Kidney (tissue), 14 donors: ENCODE data around the gene ANKRD9. TPM values are rescaled to one million over a fixed set of nuclear protein-coding genes. Genes with fewer than 3 reads are reported as not detected.

Experiments used
- DNase-seq, 5 donors: peaks; one replicate each; pipeline ENCODE4 v3.0.0-alpha.2; 2013 to 2020
- FAIRE-seq: peaks from 2 replicates; lab custom pipeline; 2012; peaks lifted over from hg19 to GRCh38; lab: Jason Lieb, UNC
- H3K27ac ChIP-seq, 2 donors: one replicate each; pipeline ENCODE4 v1.7.0; 2013; ENCODE audit warnings: low read depth in 2 of 2, low read length in 2 of 2, inconsistent platforms in 1 of 2
- H3K27me3 ChIP-seq: one replicate; pipeline ENCODE4 v1.7.1; 2013; ENCODE audit warnings: low read length, inconsistent platforms; ENCODE audit not compliant: control insufficient read depth, insufficient read depth
- H3K36me3 ChIP-seq, 3 donors: one replicate each; pipeline versions ENCODE4 v1.7.0 to v1.7.1; 2013; ENCODE audit warnings: low read length in 3 of 3, control low read depth in 1 of 3, inconsistent platforms in 1 of 3; ENCODE audit not compliant: insufficient read depth in 3 of 3, control insufficient read depth in 2 of 3
- H3K4me1 ChIP-seq, 3 donors: one replicate each; pipeline versions ENCODE4 v1.7.0 to v1.7.1; 2013; ENCODE audit warnings: low read length in 3 of 3, inconsistent platforms in 1 of 3, low read depth in 1 of 3; ENCODE audit not compliant: control insufficient read depth in 2 of 3, insufficient read depth in 2 of 3
- H3K4me3 ChIP-seq, 3 donors: one replicate each; pipeline versions ENCODE4 v1.7.0 to v1.8.1; 2013; ENCODE audit warnings: low read length in 3 of 3, control low read depth in 1 of 3, inconsistent platforms in 1 of 3
- H3K9ac ChIP-seq, 3 donors: one replicate each; pipeline versions ENCODE4 v1.7.0 to v1.7.1; 2013; ENCODE audit warnings: low read length in 3 of 3, control low read depth in 1 of 3, inconsistent platforms in 1 of 3
- H3K9me3 ChIP-seq, 3 donors: one replicate each; pipeline versions ENCODE4 v1.7.0 to v1.7.1; 2013; ENCODE audit warnings: low read length in 3 of 3, control low read depth in 1 of 3, inconsistent platforms in 1 of 3; ENCODE audit not compliant: control insufficient read depth in 2 of 3, insufficient read depth in 1 of 3
- CTCF ChIP-seq: IDR thresholded peaks from 3 replicates; pipeline ENCODE4 v1.5.1; 2012; ENCODE audit warnings: mild to moderate bottlenecking, moderate library complexity, borderline replicate concordance; ENCODE audit not compliant: insufficient read depth; ENCODE audit errors: extremely low read depth
- intact Hi-C: fragments of 100-400 bp; cut with DNase I; formaldehyde crosslinking; loops from one replicate; pipeline ENCODE4 v1.11.1; 2022
- polyA plus RNA-seq: library from polyadenylated mRNA; stranded (reverse); fragments of 350-450 nt; fragmentation: Illumina TruSeq; extraction: RNeasy Lipid Tissue Mini Kit (QIAGEN cat#74804); gene quantifications from one replicate; pipeline ENCODE4 v1.2.3, GENCODE V29; 2014; ENCODE audit warnings: low read depth, low replicate concordance; ENCODE audit not compliant: insufficient read depth
- total RNA-seq: library from RNA; stranded (reverse); fragmentation: NEBNext Ultra II Directional; extraction: Animal tissue kit (Norgen Biotek cat#: 25700); gene quantifications from one replicate; pipeline ENCODE4 v1.2.1, GENCODE V29; 2021
- donor health status: control.
- donor health status: control.
- donor health status: control.
- donor health status: control.
- donor health status: control.
- donor health status: DM: yes; HTN: yes; CAD: no.
- donor health status: Normal renal cell carcinoma (clear cell type).

The ANKRD9 gene
- total and polyA plus RNA-seq, 2 donors from 2014 or later, result 18.7 to 26.0 TPM

GRCh38 chr14:102557434-102558226, 48.1 kb upstream of the ANKRD9 start:
- Histone ChIP-seq H3K4me3 (no peak overlapping the region), H3K27ac (no peak overlapping the region), H3K27me3 (no peaks in the 10 kb centered on the region), H3K4me1 (no peaks in the 10 kb centered on the region), H3K9me3 (no peaks in the 10 kb centered on the region), H3K9ac (no peak overlapping the region), H3K36me3 (no peaks in the 10 kb centered on the region)
- FAIRE-seq (no peak), DNase-seq (no peak)
- intact Hi-C loops, result no loop called here
- no peak for TF ChIP-seq CTCF

DNA sequence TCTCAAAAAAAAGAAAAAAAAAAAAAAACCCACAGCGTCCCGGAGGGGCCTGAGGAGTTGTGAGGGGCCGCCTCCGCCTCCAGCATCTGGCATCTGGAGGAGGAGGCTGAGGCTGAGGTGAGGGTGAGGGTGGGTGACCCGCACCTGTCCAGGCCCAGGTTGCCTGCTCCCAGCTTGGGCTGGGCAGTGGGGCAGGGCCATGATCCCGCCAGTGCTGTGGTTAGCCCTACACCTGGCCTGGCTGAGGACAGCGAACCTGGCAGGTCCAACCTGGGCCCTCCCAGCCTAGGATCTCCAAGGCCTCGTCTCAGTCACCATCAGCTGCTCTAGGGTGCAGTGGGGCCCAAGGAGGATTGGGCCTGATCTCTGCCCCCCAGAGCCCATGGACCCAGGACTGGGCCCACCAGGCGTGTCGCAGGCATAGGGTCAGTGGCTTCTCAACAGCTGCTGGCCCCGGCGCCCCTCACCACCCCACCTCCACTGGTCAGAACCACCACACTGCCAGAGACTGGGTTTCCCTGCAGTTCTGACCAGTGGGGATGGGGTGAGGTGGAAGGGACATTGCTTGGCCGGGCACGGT, 46.6 kb upstream of the ANKRD9 start:
- H3K27ac ChIP-seq, result no peak overlapping the region
- no peak overlapping the region for H3K9ac ChIP-seq
- DNase-seq (peak in 1 of 5 donors; percentile 74), FAIRE-seq (no peak)
- intact Hi-C loops, result no loop called here
- H3K4me3 ChIP-seq, result no peak overlapping the region
- no peaks in the 10 kb centered on the region for H3K9me3 ChIP-seq
- H3K36me3 ChIP-seq, result no peaks in the 10 kb centered on the region
- no peaks in the 10 kb centered on the region for H3K4me1 ChIP-seq
- no peaks in the 10 kb centered on the region for H3K27me3 ChIP-seq
- no peak for TF ChIP-seq CTCF

DNA sequence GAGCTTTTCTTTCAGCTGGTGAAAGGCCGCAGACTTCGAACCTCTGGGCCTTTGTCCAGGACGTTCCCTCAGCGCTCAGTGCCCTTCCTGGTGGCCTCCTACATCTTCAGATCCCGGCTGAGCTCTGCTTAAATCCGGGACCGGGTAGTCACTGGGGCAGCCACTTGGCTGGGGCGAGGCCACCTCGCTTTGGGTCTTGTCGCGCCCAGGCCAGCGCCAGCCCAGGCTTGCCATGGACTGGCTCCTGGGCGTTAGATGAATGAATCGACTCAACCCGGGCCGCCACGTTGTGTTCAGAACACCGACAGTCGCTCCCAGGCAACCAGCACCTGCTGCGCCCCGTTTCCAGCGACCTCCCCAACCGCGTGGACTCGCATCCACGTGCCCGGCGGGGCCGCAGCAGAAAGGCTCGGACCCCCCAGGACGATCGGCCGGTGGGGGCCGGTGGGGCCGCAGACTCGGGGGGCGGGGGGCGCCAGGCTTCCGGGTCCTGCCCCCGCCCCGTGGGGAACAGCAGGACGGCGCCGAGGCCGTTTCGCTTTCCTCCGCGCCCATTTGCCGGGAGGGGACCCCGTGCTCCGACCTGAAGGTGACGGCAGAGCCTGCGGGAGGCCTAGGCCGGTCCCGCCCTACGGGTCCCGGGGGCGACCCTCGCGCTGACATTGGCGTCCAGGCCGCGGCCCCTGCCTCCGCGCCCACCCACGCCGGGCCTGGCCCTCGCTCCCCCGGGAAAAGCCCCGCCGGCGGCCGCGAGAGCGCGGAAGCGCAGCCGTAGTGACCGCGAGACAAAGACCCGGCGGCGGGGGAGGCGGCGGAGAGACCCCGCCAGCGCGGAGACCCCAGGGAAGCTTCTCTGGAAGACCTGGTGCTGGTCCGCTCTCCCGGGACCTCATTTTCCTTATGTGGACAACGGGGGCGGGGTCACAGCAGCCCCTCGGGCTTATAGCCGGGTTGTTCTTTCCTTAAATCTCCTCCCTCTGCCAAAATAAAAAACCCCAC, 45.5 kb upstream of the ANKRD9 start:
- H3K27me3 ChIP-seq, result no peaks in the 10 kb centered on the region
- no peak overlapping the region for H3K27ac ChIP-seq
- no peaks in the 10 kb centered on the region for H3K9me3 ChIP-seq
- no peaks in the 10 kb centered on the region for H3K36me3 ChIP-seq
- no peak for FAIRE-seq
- intact Hi-C loops, result no loop called here
- peak overlapping the region in 2 of 3 donors; percentile 39 to 69 for H3K4me3 ChIP-seq
- H3K9ac ChIP-seq, result peak overlapping the region in 2 of 3 donors; percentile 48 to 58
- no peaks in the 10 kb centered on the region for H3K4me1 ChIP-seq
- peak; percentile 47 to 82 (median 78) for DNase-seq
- TF ChIP-seq CTCF, result no peak
